Neuronal stem cell (in vitro differentiated cells): Measurements from ENCODE around the gene RPGRIP1L.
A peak's percentile ranks its signal among the peaks of the same experiment; 100 is the strongest.

Source experiments
- DNase-seq: peaks from one replicate; pipeline ENCODE4 v3.0.0-alpha.2; 2013; ENCODE audit warnings: low spot score
- H2AFZ ChIP-seq: one replicate; pipeline ENCODE4 v1.6.1; 2013; ENCODE audit warnings: mild to moderate bottlenecking, low read length, inconsistent platforms
- H2AK5ac ChIP-seq: 2 replicates; pipeline ENCODE4 v1.6.1; 2013; ENCODE audit warnings: low read depth, mild to moderate bottlenecking, inconsistent platforms, low read length, moderate library complexity, mixed read lengths
- H2BK120ac ChIP-seq: 2 replicates; pipeline ENCODE4 v1.6.1; 2013; ENCODE audit warnings: low read depth, mild to moderate bottlenecking, inconsistent platforms, low read length, moderate library complexity, mixed read lengths
- H2BK12ac ChIP-seq: one replicate; pipeline ENCODE4 v1.6.1; 2013; ENCODE audit warnings: low read length, inconsistent platforms
- H2BK15ac ChIP-seq: 2 replicates; pipeline ENCODE4 v1.6.1; 2013; ENCODE audit warnings: mild to moderate bottlenecking, low read length, inconsistent platforms, mixed read lengths
- H2BK5ac ChIP-seq: one replicate; pipeline ENCODE4 v1.6.1; 2013; ENCODE audit warnings: inconsistent platforms, mild to moderate bottlenecking, low read length, moderate library complexity
- H3K14ac ChIP-seq: one replicate; pipeline ENCODE4 v1.6.1; 2013; ENCODE audit warnings: low read length, inconsistent platforms
- H3K18ac ChIP-seq: 2 replicates; pipeline ENCODE4 v1.6.1; 2013; ENCODE audit warnings: low read length, inconsistent platforms
- H3K23ac ChIP-seq: 2 replicates; pipeline ENCODE4 v1.6.1; 2013; ENCODE audit warnings: low read depth, mild to moderate bottlenecking, mixed read lengths, low read length, inconsistent platforms; ENCODE audit not compliant: poor library complexity
- H3K27ac ChIP-seq: replicated peaks from 3 replicates; pipeline ENCODE4 v1.5.1; 2013; ENCODE audit warnings: low read length, inconsistent platforms
- H3K27me3 ChIP-seq, 3 experiments: 2 replicates each; pipeline ENCODE4 v1.6.1; 2013; ENCODE audit warnings: low read length in 3 of 3, mild to moderate bottlenecking in 2 of 3, inconsistent platforms in 1 of 3, low read depth in 1 of 3, mixed read lengths in 1 of 3, moderate library complexity in 1 of 3; ENCODE audit not compliant: control insufficient read depth in 3 of 3, insufficient read depth in 3 of 3
- H3K36me3 ChIP-seq, 2 donors: replicated peaks in 1 of 2; 2 replicates each; pipeline ENCODE4 v1.6.1; 2013; ENCODE audit warnings: low read length in 2 of 2; ENCODE audit not compliant: control insufficient read depth in 2 of 2, insufficient read depth in 2 of 2
- H3K4ac ChIP-seq: 2 replicates; pipeline ENCODE4 v1.6.1; 2013; ENCODE audit warnings: inconsistent platforms, mild to moderate bottlenecking, low read length, moderate library complexity
- H3K4me1 ChIP-seq, 2 donors: 1 replicate in 1 of 2; 2 replicates in 1 of 2; pipeline ENCODE4 v1.6.1; 2013; ENCODE audit warnings: low read length in 2 of 2, low read depth in 1 of 2; ENCODE audit not compliant: control insufficient read depth in 2 of 2, insufficient read depth in 1 of 2
- H3K4me2 ChIP-seq: one replicate; pipeline ENCODE4 v1.6.1; 2013; ENCODE audit warnings: mild to moderate bottlenecking, low read length, inconsistent platforms; ENCODE audit not compliant: insufficient read depth, poor library complexity, severe bottlenecking
- H3K4me3 ChIP-seq, 2 donors: 2 replicates each; pipeline ENCODE4 v1.5.1; 2013; ENCODE audit warnings: low read length in 2 of 2, mild to moderate bottlenecking in 2 of 2, inconsistent platforms in 1 of 2, moderate library complexity in 1 of 2
- H3K79me1 ChIP-seq: one replicate; pipeline ENCODE4 v1.6.1; 2013; ENCODE audit warnings: low read depth, mild to moderate bottlenecking, inconsistent platforms, low read length, moderate library complexity
- H3K9ac ChIP-seq: one replicate; pipeline ENCODE4 v1.6.1; 2013; ENCODE audit warnings: mild to moderate bottlenecking, low read depth, low read length, inconsistent platforms; ENCODE audit not compliant: poor library complexity
- H3K9me3 ChIP-seq, 2 donors: replicated peaks in 1 of 2; 2 replicates each; pipeline versions ENCODE3 to v1.6.1; 2013; ENCODE audit warnings: low read length in 2 of 2, mild to moderate bottlenecking in 2 of 2, inconsistent platforms in 1 of 2, low read depth in 1 of 2, mixed read lengths in 1 of 2, moderate library complexity in 1 of 2; ENCODE audit not compliant: control insufficient read depth in 2 of 2, insufficient read depth in 1 of 2
- H4K8ac ChIP-seq: one replicate; pipeline ENCODE4 v1.6.1; 2013; ENCODE audit warnings: low read depth, mild to moderate bottlenecking, inconsistent platforms, low read length, moderate library complexity
- H4K91ac ChIP-seq: one replicate; pipeline ENCODE4 v1.6.1; 2013; ENCODE audit warnings: low read length, low read depth, mild to moderate bottlenecking, inconsistent platforms; ENCODE audit not compliant: poor library complexity
- WGBS, 2 donors: extraction: QIAGEN DNeasy Blood & Tissue Kit; methylation state at CpG; one replicate each; pipeline ENCODE4 v1.1.7; 2013; ENCODE audit warnings: missing lambda C conversion rate in 2 of 2, mixed read lengths in 1 of 2; ENCODE audit not compliant: insufficient read length in 2 of 2, insufficient replicate concordance in 1 of 2; ENCODE audit errors: extremely low coverage in 2 of 2; 5-methylcytosine and 5-hydroxymethylcytosine counted together

The RPGRIP1L gene

GRCh38 chr16:53566552-53567245 is 137.0 kb downstream of the RPGRIP1L start:
- H3K9me3 ChIP-seq: peaks cover 2 to 5% of the 10 kb centered on the region in 2 donors
- no peak overlapping the region for H3K14ac ChIP-seq
- no peak overlapping the region for H2BK12ac ChIP-seq
- H3K36me3 ChIP-seq: no peaks in the 10 kb centered on the region
- no CpG with 5 or more reads among the region's 5 CpGs for WGBS, 2 donors
- H2BK15ac ChIP-seq: no peak overlapping the region
- H2AFZ ChIP-seq: peak overlapping the region; percentile 6
- H3K23ac ChIP-seq: no peak overlapping the region
- no peak overlapping the region for H4K91ac ChIP-seq
- no peak overlapping the region for H3K9ac ChIP-seq
- H4K8ac ChIP-seq: no peak overlapping the region
- H2BK120ac ChIP-seq: no peak overlapping the region
- no peak overlapping the region for H3K18ac ChIP-seq
- no peak overlapping the region for H3K27ac ChIP-seq
- H3K79me1 ChIP-seq: no peaks in the 10 kb centered on the region
- H2BK5ac ChIP-seq: no peak overlapping the region
- no peak overlapping the region for H3K4ac ChIP-seq
- H2AK5ac ChIP-seq: no peak overlapping the region
- H3K4me2 ChIP-seq: no peak overlapping the region
- no peaks in the 10 kb centered on the region for H3K4me1 ChIP-seq
- H3K27me3 ChIP-seq: no peaks in the 10 kb centered on the region
- no peak for DNase-seq
- H3K4me3 ChIP-seq: no peak overlapping the region

GRCh38 chr16:53565296-53565863 is 138.3 kb downstream of the RPGRIP1L start:
- H2AFZ ChIP-seq: no peak overlapping the region
- H3K14ac ChIP-seq: no peak overlapping the region
- no peak overlapping the region for H2BK5ac ChIP-seq
- H4K8ac ChIP-seq: no peak overlapping the region
- H3K79me1 ChIP-seq: no peaks in the 10 kb centered on the region
- H4K91ac ChIP-seq: no peak overlapping the region
- no peaks in the 10 kb centered on the region for H3K4me1 ChIP-seq
- no peak overlapping the region for H3K4me2 ChIP-seq
- no peak overlapping the region for H3K23ac ChIP-seq
- H3K4ac ChIP-seq: no peak overlapping the region
- no peak overlapping the region for H3K27ac ChIP-seq
- H2BK15ac ChIP-seq: no peak overlapping the region
- no peak overlapping the region for H3K9ac ChIP-seq
- H3K9me3 ChIP-seq: peaks cover 0 to 2% of the 10 kb centered on the region in 2 donors
- no peak overlapping the region for H2BK12ac ChIP-seq
- no peaks in the 10 kb centered on the region for H3K27me3 ChIP-seq
- DNase-seq: no peak
- no peak overlapping the region for H3K18ac ChIP-seq
- H3K36me3 ChIP-seq: no peaks in the 10 kb centered on the region
- WGBS, 2 donors: no CpG with 5 or more reads among the region's 8 CpGs
- H2AK5ac ChIP-seq: no peak overlapping the region
- H3K4me3 ChIP-seq: no peak overlapping the region
- no peak overlapping the region for H2BK120ac ChIP-seq

- Histone ChIP-seq H2BK5ac (no peak overlapping the region), H3K36me3 (no peaks in the 10 kb centered on the region), H2BK12ac (no peak overlapping the region)
These were observed 140.2 kb downstream of the RPGRIP1L start for GRCh38 chr16:53563426-53563825.

GRCh38 chr16:53561101-53561888 is 142.4 kb downstream of the RPGRIP1L start:
- WGBS, 2 donors: no CpG with 5 or more reads among the region's 5 CpGs
- no peak overlapping the region for H3K23ac ChIP-seq

More at GRCh38 chr16:53563426-53563825, 140.2 kb downstream of the RPGRIP1L start:
- Histone ChIP-seq H2AFZ (no peak overlapping the region), H3K14ac (no peak overlapping the region), H2AK5ac (no peak overlapping the region), H3K79me1 (no peaks in the 10 kb centered on the region), H3K27ac (no peak overlapping the region), H3K9ac (no peak overlapping the region), H3K23ac (no peak overlapping the region), H3K27me3 (no peaks in the 10 kb centered on the region), H3K4me1 (no peaks in the 10 kb centered on the region), H3K9me3 (peaks cover 0 to 2% of the 10 kb centered on the region in 2 donors), H2BK15ac (no peak overlapping the region), H3K4me3 (no peak overlapping the region), H3K4me2 (no peak overlapping the region), H3K4ac (no peak overlapping the region), H2BK120ac (no peak overlapping the region), H4K8ac (no peak overlapping the region), H4K91ac (no peak overlapping the region), H3K18ac (no peak overlapping the region)
- no peak for DNase-seq
- WGBS, 2 donors: no CpG with 5 or more reads among the region's 4 CpGs

More at GRCh38 chr16:53561101-53561888, 142.4 kb downstream of the RPGRIP1L start:
- peaks cover 0 to 2% of the 10 kb centered on the region in 2 donors for H3K9me3 ChIP-seq
- no peaks in the 10 kb centered on the region for H3K27me3 ChIP-seq
- H3K4me1 ChIP-seq: no peaks in the 10 kb centered on the region
- no peak overlapping the region for H3K9ac ChIP-seq
- H2AK5ac ChIP-seq: no peak overlapping the region
- H2AFZ ChIP-seq: no peak overlapping the region
- no peak overlapping the region for H2BK15ac ChIP-seq
- H2BK120ac ChIP-seq: no peak overlapping the region
- no peak overlapping the region for H4K91ac ChIP-seq
- no peak overlapping the region for H3K27ac ChIP-seq
- no peak overlapping the region for H3K14ac ChIP-seq
- H2BK12ac ChIP-seq: no peak overlapping the region
- no peak overlapping the region for H2BK5ac ChIP-seq
- no peak overlapping the region for H3K4me2 ChIP-seq
- H3K4me3 ChIP-seq: no peak overlapping the region
- no peak overlapping the region for H4K8ac ChIP-seq
- DNase-seq: no peak
- no peak overlapping the region for H3K18ac ChIP-seq
- H3K36me3 ChIP-seq: no peaks in the 10 kb centered on the region
- no peaks in the 10 kb centered on the region for H3K79me1 ChIP-seq
- no peak overlapping the region for H3K4ac ChIP-seq
